ENCODE results near the gene LRP1B.

Gene LRP1B

GRCh38 chr2:141676139-141676538 is 454.7 kb downstream of the LRP1B start:
- Histone ChIP-seq H3K27ac (ENCODE audit: low read length) (no peak overlapping the region), H3K36me3 (replicated peaks; ENCODE audit: insufficient read depth, low read length) (no peaks in the 10 kb centered on the region), H3K4me1 (ENCODE audit: low read length) (no peaks in the 10 kb centered on the region), H3K4me3 (ENCODE audit: low read length) (no peak overlapping the region), H3K79me2 (ENCODE audit: low read length) (no peaks in the 10 kb centered on the region), H4K20me1 (ENCODE audit: insufficient read depth, low read length) (no peaks in the 10 kb centered on the region), H3K27me3 (replicated peaks; ENCODE audit: insufficient read depth, low read length) (no peaks in the 10 kb centered on the region), H2AFZ (ENCODE audit: low read length) (no peak overlapping the region), H3K9me3 (replicated peaks; ENCODE audit: insufficient read depth, low read length) (no peaks in the 10 kb centered on the region), H3K9ac (ENCODE audit: low read length) (no peak overlapping the region), H3K9me2 (replicated peaks; ENCODE audit: insufficient read depth, low read length) (no peaks in the 10 kb centered on the region), H3F3A (ENCODE audit: insufficient read depth, low read length) (no peaks in the 10 kb centered on the region), H3K4me2 (ENCODE audit: low read depth, low read length) (no peak overlapping the region)
- TF ChIP-seq EZH2phosphoT487 (IDR thresholded peaks at IDR 0.05; ENCODE audit: low read length) (no peak), EZH2 (optimal IDR thresholded peaks at IDR 0.05; ENCODE audit: low read depth, low read length) (no peak), CTCF (IDR thresholded peaks at IDR 0.05; ENCODE audit: low read length) (no peak)
- DNase-seq = no peak

DNA sequence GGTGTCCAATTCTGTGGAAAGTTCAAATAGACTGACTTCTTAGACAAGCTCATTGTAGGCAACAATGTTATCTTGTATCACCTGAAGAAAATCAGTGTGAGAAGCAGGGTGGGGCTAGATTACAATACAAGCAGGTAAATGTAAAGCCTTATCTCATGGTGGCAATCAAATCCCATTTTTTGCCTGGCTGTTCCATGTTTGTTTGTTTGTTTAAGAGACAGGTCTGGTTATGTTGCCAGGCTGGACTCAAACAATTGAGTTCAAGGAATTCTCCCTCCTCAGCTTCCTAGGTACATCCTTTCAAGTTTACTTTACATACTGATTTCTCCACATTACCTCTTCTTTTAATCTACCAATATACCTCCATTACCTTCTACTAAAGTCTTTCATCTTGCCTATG is 464.6 kb downstream of the LRP1B start:
- TF ChIP-seq CTCF (IDR thresholded peaks at IDR 0.05; ENCODE audit: low read length) = no peak
- no peak for TF ChIP-seq EZH2phosphoT487 (IDR thresholded peaks at IDR 0.05; ENCODE audit: low read length)
- TF ChIP-seq EZH2 (optimal IDR thresholded peaks at IDR 0.05; ENCODE audit: low read depth, low read length) = no peak
- no peak for DNase-seq
- Histone ChIP-seq H3K4me1 (ENCODE audit: low read length) (no peaks in the 10 kb centered on the region), H3K79me2 (ENCODE audit: low read length) (no peaks in the 10 kb centered on the region), H3K9me2 (replicated peaks; ENCODE audit: insufficient read depth, low read length) (no peaks in the 10 kb centered on the region), H3K27me3 (replicated peaks; ENCODE audit: insufficient read depth, low read length) (no peaks in the 10 kb centered on the region), H4K20me1 (ENCODE audit: insufficient read depth, low read length) (no peaks in the 10 kb centered on the region), H3K36me3 (replicated peaks; ENCODE audit: insufficient read depth, low read length) (no peaks in the 10 kb centered on the region), H3K4me2 (ENCODE audit: low read depth, low read length) (no peak overlapping the region), H3K9me3 (replicated peaks; ENCODE audit: insufficient read depth, low read length) (no peaks in the 10 kb centered on the region), H3K9ac (ENCODE audit: low read length) (no peak overlapping the region), H3K27ac (ENCODE audit: low read length) (no peak overlapping the region), H2AFZ (ENCODE audit: low read length) (no peak overlapping the region), H3F3A (ENCODE audit: insufficient read depth, low read length) (no peaks in the 10 kb centered on the region), H3K4me3 (ENCODE audit: low read length) (no peak overlapping the region)

- Histone ChIP-seq H3K36me3 (replicated peaks; ENCODE audit: insufficient read depth, low read length) (no peaks in the 10 kb centered on the region), H3K4me3 (ENCODE audit: low read length) (no peak overlapping the region), H3K27ac (ENCODE audit: low read length) (no peak overlapping the region), H3K4me2 (ENCODE audit: low read depth, low read length) (no peak overlapping the region), H3K9ac (ENCODE audit: low read length) (no peak overlapping the region), H3K27me3 (replicated peaks; ENCODE audit: insufficient read depth, low read length) (no peaks in the 10 kb centered on the region), H3K9me3 (replicated peaks; ENCODE audit: insufficient read depth, low read length) (no peaks in the 10 kb centered on the region), H3F3A (ENCODE audit: insufficient read depth, low read length) (no peaks in the 10 kb centered on the region), H3K79me2 (ENCODE audit: low read length) (no peaks in the 10 kb centered on the region), H2AFZ (ENCODE audit: low read length) (no peak overlapping the region), H4K20me1 (ENCODE audit: insufficient read depth, low read length) (no peaks in the 10 kb centered on the region), H3K9me2 (replicated peaks; ENCODE audit: insufficient read depth, low read length) (no peaks in the 10 kb centered on the region), H3K4me1 (ENCODE audit: low read length) (no peaks in the 10 kb centered on the region)
- no peak for DNase-seq
- TF ChIP-seq EZH2 (optimal IDR thresholded peaks at IDR 0.05; ENCODE audit: low read depth, low read length) = no peak
- TF ChIP-seq EZH2phosphoT487 (IDR thresholded peaks at IDR 0.05; ENCODE audit: low read length) = no peak
- no peak for TF ChIP-seq CTCF (IDR thresholded peaks at IDR 0.05; ENCODE audit: low read length)
Measured at GRCh38 chr2:141660232-141660631, 470.6 kb downstream of the LRP1B start.
